Camera-type eye (tissue), 1 donor: ENCODE data around the gene GRM1. TPM values are rescaled to one million over a fixed set of nuclear protein-coding genes. Genes with fewer than 3 reads are reported as not detected.

Source experiments
- total RNA-seq: library from RNA; depleted of rRNA; stranded (reverse); fragments of >200 nt; gene quantifications from one replicate; pipeline ENCODE4 v1.2.3, GENCODE V29; 2014

The GRM1 gene
- 2.9 TPM for total RNA-seq

GRCh38 chr6:146028851-146029572 is at the start of gene GRM1:
GRM1 (plus strand) TSS chr6:146029062; CDS start chr6:146029518, 456 bp downstream.

Other genes starting within 250 kb of the GRM1 start
- 39.8 TPM for gene FBXO30, start 214.3 kb upstream of the GRM1 start, total RNA-seq
- 83.7 TPM for gene SHPRH, start 64.7 kb upstream of the GRM1 start, total RNA-seq